HG02763 (cell line): ENCODE results near the gene MCOLN3.

Experiments used
- ATAC-seq: cut with Tn5 transposase; IDR thresholded peaks from one replicate; pipeline ENCODE4 v1.9.1; 2021; ENCODE audit warnings: mild to moderate bottlenecking, moderate library complexity; ENCODE audit not compliant: unreplicated experiment

The MCOLN3 gene, protein sequence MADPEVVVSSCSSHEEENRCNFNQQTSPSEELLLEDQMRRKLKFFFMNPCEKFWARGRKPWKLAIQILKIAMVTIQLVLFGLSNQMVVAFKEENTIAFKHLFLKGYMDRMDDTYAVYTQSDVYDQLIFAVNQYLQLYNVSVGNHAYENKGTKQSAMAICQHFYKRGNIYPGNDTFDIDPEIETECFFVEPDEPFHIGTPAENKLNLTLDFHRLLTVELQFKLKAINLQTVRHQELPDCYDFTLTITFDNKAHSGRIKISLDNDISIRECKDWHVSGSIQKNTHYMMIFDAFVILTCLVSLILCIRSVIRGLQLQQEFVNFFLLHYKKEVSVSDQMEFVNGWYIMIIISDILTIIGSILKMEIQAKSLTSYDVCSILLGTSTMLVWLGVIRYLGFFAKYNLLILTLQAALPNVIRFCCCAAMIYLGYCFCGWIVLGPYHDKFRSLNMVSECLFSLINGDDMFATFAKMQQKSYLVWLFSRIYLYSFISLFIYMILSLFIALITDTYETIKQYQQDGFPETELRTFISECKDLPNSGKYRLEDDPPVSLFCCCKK

DNA sequence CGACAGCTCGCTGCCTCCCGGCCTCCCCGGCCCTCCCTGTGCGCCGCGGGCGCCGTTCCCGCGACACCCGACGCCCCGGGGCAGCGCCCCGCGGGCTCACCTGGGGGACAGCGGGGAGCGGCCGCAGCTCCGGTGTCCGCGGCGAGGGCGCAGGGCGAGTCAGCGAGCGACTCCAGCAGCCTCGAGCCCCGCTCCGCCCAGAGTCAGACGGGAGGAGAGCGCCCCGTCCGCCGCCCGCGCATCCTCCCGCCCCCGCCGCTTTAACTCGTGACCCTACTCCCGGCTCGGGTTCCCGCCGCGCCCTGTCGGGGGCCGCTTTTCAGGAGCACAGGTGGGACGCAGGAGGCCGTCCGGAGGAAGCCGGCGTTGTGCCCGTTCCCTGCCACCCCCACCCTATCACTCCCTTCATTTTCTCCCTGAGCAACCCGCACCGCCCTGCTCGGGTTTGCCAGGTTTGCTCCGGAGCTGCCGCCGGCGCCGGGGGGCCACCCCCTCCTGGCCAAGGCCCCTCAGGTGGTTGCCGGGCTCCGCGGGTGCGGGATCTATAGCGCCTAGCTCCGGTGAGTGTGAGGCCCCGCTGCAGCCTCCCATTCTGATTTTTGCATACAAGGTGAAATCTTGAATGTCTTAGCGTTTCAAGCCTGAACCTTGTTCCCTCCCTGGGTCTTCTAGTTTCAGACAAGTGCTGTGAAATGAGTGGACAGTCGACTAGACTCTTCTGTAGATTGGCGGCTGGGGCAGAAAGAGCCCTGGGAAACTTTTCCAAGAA is at the start of gene MCOLN3:
Gene MCOLN3, minus strand, starts transcription at position 205 of the 769 bp plus-strand sequence. CDS start 3,140 bp downstream, outside the sequence.
- peak; percentile 61 for ATAC-seq

DNA sequence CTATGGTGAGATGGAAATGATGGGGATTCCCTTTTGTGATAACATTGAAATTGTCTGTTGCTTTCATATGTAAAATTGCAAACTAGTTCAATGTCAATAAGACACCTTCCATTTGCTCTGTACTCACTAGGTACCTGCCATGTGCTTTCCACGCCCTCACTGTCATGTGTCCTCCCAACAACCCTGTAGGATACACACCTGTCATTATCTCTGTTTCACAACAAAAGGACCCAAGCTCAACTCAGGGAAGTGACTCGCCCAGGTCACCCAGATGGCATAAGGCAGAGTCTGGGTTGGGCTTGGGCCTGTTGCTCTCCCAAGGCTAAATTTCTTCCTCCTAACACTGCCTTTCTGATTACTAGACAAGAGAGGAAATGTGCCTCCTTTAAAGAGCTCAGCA is 45.3 kb upstream of the MCOLN3 start:
- no peak for ATAC-seq

DNA sequence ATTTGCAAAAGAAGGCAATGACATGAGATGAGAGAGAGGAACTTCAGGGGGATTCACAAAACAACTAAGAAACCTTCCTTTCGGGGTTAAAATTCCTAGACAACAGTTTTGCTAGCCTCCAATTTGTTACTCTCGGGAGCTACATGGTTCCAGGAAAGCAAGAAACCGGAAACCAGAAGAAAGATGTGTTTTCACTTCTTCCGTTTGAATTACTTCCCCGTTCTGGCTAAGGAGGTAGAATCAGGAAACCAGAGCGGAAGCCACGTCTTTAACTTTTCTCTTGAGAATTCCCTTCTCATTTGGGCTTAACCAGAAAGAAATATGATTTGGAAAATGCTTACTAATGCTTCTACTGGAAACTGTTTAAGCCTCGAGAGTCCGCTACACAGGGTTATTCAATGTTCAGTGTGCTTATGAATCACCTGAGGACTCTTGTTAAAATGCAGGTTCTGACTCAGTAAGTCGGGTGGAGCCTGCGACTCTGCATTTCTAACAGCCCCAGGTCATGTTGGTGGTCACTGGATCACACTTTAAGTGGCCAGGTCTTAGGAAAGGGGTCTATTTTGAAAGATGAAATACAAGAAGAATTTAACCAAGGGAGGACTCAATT is 43.5 kb upstream of the MCOLN3 start:
- no peak for ATAC-seq

DNA sequence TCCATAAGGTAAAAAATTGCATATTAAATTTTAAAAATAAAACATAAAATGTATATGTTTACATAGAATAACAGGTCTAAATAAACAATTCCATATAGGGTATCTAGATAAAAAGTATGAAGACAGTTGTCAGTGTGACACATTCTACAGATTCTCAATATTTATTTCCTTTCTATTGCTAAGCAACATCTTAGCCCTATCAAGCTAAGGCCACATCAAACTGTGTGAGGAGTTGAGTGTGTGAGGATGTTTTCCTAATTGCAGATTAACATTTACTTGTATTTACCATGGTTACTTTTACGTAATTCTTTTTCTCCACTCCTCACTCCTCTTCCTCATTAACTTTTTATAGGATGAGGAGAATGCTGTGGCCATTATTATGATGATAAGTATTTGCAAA is 41.9 kb upstream of the MCOLN3 start:
- no peak for ATAC-seq

DNA sequence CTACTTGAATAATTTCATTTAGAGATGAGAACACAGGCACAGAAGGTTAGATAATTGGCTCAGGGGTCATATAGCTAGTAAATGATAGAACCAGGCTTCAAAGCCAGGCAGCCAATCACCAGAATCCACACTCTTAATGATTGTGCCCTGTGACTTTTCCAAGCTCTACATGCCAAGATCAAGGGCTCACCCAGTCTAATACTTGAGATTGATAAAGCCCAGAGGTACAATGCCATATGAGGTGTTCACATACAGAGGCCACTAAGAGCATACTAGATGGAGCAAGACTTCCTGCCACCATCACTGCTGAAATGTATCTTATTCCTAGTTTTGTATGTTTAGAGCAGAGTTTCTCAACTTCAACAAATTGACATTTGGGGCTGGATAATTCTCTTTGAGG is 40.9 kb upstream of the MCOLN3 start:
- ATAC-seq, result no peak

DNA sequence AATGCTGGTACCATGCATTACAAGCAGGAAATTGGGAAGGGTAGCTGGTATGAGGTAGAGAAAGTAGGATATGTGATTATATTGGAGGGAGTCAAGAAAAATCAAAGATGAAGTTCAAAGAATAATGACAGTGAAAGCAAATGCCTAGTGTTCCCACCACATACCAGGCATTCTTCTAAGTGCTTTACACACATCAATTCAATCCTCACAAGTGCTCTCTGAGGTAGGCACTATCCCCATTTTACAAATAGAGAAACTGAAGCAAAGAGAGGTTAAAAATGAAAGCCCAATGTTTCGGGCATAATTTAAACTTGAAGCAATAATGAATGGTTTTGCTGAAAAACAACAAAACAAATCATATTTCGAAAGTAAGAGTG is 40.1 kb upstream of the MCOLN3 start:
- ATAC-seq, result no peak

DNA sequence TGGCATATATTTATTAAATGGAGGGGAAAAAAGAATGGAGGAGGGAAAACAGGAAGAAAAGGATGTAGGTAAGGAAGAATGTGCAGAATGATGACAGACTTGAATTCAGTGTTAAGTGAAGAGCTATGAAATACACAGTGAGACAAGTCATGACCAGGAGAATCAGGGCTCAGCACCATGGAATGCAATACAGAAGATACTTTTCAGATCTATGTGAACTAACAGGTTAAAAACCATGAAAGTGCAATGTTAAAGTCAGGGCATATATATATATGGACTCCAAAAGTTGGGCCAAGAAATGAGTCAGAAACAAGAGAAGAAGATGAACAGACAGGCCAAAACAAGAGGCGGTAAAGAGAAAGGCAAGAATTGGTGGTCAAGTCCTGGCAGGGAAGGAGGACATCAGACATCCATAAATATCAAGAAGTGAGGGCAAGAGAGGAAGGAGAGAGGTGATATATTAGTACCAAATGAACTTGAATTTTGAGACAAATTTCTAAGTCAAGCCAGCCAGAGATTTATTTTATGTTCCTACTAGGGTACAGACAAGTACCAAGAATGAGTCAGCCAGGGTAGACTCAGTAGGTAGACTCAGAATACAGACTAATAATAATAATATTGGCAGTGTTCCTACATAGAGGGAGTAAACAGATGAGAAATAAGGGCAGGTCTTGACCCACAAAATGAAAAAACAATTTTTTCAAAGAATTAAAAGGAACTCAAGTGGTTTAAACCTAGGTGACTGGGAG is 39.5 kb upstream of the MCOLN3 start:
- no peak for ATAC-seq

DNA sequence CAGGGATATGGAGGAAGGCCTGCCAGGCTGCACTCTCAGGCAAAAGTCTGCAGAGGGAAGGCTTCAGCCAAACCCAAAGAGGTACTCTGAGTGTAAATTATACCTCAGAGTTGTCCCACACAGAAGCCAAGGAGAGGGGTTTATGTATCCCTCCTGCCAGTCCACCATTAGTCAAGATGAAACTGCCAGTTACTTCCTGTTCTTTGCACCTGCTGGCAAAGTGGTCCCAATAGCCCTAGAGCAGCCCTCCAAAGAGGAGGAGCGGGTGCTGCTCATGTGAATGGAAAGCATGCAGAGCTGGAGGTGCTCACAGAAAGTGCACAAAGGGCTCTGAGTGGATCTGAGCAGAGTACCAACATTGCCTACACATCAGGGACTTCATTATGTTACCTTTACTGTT is 37.1 kb upstream of the MCOLN3 start:
- no peak for ATAC-seq

DNA sequence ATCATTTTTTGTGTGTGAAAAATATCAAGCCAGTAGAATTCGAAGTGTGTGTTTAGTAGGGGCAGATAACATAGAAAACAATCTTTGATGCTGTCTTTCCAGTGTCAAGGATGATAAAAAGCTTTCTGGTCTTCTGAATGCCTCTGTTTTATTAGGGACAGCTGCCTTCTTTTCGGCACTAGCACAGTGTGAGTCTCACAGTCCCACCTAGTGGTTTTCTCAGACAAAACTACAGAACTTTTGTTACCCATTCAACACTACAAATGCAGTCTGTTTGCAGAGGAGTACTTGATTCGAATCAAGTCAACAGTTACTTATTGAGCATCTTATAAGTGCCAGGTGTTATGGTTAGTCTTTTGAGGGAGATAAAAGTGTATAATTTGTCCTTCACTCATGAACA is 30.6 kb upstream of the MCOLN3 start:
- ATAC-seq, result no peak

DNA sequence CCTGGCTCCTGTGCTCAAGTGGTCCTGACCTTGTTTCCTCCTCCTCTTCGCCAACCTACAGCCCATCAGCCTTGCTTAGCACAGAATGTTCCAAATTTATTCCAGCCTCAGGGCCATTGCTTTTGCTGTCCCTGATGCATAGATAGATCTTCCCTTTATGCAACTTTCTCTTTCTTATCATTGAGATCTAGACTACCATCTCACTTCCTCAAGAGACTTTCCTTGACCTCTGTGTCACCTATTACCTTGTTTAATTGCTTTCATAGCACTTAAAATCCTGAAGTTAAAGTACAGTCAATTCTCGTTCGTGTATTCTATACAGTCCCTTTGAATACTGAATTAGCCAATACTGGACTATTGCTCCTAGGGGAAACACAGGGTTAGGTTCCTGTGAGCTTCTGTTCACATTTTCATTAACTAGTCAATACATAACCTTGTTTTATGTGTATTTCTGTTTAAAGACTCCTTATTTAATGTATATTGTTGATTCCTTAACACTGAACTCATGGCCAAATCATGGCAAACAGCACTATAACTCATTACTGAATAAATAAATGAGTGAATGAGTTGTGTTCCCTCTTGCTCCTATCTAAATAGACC is 26.2 kb upstream of the MCOLN3 start:
- ATAC-seq, result no peak

DNA sequence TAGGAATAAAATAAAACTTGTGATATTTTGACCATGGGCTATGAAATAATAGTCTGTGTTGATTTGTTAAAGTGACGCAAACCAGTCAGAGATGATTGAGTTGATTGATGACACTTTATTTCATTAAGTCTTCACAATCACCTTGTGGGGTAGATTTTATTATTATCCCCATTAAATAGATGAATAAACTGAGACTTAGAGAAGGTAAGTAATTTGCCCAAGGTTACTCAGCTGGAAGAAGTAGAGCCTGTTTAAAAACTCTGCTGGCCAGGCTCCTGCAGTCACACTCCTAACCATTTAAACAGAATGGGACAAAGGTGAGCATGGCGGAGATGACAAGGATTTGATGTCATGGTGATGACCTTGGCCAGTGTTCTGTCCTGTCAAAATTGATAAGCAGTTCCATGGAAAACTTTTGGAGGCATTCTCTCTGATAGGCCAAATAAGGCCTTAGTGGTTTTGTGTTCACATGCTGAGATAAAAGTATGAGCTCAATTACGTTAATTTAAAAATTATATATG is 22.7 kb upstream of the MCOLN3 start:
- no peak for ATAC-seq

DNA sequence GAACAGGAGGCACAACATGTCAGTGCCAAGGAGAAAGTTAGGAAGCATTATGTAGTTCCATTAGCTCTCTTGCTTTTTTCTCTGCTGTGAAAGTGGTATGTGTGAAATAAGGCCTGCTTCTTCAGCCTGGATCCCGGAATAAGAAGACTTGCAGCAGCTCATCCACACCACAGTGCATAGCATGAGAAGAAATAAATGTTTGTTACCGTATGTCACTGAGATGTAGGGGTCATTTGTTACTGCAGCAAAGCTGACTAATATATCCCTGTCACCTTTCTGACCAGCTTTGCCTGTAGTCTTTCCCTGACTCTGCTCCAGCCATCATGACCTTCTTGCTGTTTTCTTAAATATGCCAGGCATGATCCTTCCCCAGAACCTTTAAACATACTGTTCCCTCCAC is 20.5 kb upstream of the MCOLN3 start:
- no peak for ATAC-seq

DNA sequence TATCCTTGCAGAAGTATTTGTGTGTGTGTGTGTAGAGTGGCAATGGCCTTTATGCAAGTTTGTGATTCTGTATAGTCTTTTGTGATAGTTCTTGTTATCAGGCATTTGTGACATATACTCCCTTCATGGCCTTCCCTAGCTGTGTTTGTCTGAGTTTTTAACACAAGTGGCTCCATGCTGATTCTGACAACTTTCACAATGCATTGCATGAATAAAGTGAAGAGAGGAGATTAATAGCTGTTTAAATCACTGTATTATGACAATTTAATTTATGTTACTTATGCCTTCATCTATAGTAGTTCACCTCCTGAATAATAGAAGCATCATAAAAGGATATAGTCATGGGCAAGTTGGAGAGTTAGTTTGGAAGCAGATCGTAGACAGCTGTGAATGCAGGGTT is 17.2 kb upstream of the MCOLN3 start:
- ATAC-seq, result no peak

DNA sequence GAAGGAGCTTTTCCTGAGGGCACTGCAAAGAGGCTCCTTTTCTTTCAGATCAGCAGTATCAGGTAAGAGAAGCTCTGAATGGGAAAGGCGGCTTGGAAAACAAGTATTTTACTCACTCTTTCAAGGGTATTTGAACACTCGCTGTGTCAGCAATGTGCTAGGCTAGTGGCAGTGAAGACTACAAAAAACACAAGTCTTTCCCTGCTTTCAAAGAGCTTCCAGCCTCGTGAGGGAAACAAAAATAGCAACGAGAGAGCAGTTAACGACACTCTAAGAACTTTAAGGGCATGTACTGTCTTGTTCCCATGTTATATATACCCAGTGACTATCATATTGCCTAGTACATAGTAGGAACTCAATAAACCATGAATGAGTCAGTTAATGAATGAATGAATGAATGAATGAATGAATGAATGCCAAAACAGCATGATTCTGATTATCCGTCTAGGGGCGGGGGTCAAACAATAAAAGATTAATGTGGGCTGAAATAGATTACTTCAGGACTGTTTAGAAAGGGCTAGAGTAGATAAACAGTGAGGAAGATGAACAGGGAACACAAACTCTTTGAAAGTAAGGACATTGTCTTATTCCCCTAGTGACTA is 14.2 kb upstream of the MCOLN3 start:
- ATAC-seq, result peak; percentile 2

DNA sequence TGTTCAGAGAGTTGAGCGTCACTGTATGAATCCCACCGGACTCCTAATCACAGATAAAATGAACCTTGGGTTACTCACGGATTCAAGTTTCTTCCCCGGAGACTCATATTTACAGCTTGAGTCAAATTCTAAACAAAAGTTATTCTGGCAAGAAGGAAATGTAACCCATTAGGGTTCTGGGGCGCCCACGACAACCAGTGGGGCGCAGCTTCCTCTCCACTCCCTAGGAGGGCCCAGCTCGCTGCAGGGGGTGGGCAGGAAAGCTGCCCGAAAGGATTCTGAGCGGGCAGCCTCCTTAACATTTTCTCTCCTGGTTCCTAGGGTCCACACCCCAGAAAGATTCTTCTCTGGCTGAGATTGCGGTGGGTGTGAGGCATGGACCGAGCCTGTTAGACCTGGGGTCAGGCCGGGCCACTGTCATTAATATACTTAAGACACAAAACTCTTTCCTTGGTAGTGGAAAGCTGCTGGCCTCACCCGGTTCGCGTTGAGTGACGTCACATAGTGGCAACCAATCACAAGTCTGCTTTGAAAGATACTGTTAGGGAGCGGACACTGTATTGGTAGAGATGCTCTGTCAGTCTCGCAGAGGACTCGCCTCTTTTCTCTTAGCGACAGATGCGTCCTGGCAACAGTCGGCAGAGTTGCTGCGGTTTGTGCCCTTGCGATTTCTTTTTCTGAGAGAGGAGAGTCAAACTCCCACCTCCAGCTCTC is 13.6 kb upstream of the MCOLN3 start:
- ATAC-seq, result peak; percentile 100

DNA sequence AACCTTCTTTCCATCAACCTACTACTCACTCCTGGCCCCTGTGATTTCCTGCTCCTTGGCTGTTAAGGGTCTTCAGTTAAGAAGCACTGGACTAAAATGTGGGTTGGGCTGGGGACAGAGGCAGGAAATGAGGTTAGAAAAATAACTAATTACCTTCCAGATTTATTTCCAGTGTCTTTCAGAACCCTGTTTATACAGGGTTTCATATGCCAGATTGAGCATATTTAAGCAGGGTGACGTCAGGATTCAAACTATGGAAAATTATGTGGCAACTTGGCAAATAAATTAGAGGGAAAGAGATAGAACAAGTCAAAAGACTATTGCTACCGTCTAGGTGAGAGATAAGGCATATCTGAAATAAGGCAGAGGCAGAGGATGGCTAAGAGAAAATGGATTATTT is 11.7 kb upstream of the MCOLN3 start:
- no peak for ATAC-seq

DNA sequence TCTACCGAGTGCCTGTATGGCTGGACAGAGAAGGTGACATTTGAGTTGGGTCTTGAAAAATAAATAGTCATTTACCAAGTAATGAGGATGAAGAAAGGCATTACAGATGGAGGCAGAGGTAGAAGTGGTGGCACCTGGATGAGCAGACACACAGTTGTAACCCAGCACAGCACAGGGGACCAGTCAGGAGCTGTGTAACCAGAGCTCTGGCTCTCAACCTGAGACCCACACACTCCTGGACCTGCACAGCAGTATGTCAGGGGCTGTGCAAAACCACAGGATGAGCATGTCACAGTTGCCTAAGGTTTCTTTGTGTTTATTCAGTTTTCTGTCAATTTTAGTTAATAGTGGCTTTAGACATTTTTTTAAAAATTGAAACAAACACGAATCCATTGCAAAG is 11.3 kb upstream of the MCOLN3 start:
- no peak for ATAC-seq

DNA sequence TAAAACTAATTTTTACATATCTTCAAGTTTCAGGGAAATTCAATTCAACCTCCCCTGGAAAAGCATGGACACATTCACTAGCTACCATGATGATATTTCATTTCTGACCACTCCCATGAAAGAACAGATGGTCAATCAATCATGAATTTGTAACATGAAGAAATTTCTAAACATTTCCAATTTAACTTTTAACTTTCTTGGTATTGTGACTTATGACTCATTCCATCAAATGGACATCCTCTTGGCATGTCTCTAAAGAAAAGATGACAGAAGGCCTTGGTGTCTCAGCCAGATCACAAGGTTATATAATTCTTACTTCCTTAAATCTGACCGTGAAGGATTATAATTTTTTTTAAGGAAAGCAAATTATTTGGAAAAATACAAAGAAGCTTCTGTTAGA is 10.5 kb upstream of the MCOLN3 start:
- ATAC-seq, result no peak

DNA sequence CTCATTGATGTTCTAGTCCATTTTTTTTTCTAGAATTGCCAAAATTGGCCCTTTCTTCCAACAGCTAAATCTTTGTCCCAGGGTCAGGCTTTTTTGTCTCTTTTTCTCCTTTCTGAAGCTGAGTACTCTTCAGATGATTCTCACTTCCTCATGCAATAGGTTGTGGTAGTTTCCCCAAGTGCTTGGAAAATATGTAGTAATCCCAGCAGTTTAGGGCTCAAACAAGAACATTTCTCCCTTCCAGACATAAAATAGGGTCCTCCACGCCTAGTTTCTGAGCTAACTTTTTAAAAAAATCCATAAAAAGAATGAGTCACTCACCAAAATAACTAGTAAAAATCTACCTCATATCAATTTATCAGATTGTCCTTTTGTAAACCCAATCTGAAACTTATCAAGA is 10.0 kb upstream of the MCOLN3 start:
- no peak for ATAC-seq
